NCI-H69 (cell line): ENCODE data around the gene NFIA.

Source experiments
- DNase-seq: peaks from one replicate; lab custom pipeline; 2025; lab: John Stamatoyannopoulos, UW

The NFIA gene

DNA sequence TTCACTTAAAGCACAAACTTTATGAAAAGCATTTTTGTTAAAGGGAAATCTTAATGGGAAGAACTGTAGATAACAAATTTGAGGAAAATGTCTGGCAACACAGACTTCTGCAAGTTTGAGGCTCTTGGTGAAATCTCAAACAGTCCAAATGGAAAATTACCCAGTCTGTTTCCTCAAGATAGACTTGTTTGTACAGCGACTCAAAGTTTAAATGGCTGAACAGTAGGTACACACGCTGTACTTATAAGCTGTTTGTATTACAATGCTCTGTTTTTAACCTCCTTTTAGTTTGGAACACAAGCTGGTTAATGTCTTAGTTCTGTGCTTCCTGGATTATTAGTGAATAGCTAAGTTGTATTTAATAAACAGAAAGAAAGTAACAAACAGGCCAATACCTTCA lies 217.1 kb downstream of the NFIA start:
- peak; percentile 16 for DNase-seq

DNA sequence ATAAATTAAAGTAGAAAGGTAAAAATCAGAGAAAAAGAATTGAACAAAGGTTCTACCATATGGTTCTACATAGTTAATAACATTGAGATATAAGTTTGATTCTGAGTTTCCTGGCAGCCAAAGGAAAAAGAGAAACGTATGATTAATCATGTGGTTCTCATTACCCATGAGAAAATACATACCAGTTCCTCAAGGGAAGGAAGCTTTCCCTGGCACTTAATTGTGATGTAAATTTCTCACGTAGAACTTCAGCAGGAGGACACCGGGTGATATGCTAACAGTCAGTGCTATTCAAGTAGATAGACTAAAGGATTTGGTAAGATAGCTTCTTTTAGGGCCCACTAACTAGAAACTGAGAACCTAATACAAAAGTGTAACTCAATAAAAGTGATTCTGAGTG lies 218.5 kb downstream of the NFIA start:
- no peak for DNase-seq

DNA sequence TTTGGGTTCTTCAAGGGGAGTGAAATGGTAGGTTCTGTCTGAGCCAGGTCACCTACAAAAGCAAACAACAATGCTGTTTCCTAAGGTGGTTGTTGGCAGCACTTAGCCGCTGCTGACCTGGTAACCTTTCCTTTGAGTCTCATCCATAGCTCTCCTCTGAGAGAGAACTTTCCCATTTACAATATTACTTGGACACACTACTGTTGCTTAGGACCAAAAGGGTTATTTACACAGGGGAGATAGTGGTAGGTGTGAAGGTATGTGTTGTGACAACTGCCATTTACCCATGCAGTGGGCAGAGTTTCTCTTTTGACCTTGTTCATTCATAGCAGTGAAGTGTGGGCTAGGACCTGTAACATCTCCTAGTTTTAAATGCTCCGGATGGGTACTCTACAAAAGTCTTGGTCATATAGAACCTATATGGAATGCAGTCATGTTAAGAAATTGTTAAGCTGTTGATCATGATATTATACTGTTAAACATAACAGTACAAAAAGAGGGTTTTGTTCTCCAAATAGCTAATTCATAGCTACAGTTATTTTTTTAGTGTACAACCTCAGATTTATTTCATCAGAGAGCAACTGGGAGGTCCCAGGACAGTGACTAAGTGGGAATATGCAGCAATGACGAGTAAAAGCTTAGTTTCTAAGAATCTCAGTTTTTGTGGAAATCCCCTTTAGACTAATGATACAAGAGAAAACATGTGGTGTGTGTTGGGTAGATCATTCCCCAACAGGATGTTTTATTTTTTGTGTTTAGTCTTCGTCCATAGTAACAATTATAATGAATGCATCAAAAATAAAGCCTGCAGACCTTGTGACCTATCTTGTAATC lies 219.7 kb downstream of the NFIA start:
- DNase-seq, result peak; percentile 5

DNA sequence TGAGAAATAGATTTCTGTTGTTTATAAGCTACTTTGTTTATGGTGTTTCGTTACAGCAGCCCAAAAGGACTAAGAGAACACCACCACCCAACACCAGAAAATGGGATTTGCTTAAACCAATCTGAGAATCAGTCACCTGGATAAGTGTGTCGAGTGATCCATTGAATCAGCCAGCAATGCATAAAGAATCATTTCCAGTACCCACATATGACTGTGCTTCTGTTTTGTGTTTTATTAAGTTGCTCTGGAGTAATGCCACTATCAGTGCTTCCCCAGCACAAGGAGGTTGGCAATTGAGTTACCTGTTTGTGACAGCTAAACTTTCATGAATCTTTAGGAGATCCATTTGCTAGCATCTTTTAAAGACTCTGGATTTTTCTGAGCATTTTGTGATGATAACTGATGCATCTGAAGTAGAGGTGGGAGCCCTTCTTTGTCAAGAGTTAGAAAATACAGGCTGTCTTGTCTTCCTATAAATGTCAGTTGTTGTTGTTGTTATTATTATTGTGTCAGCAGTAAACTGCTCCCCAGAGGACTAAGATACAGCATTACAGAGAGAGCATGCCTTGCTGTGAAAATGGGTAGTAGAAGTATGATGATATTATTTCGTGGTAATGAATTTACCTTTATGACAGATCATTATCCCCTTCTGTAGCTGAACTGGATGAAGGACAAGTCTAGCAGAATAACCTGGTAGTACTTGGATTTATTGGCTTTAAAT lies 225.2 kb downstream of the NFIA start:
- DNase-seq, result no peak

DNA sequence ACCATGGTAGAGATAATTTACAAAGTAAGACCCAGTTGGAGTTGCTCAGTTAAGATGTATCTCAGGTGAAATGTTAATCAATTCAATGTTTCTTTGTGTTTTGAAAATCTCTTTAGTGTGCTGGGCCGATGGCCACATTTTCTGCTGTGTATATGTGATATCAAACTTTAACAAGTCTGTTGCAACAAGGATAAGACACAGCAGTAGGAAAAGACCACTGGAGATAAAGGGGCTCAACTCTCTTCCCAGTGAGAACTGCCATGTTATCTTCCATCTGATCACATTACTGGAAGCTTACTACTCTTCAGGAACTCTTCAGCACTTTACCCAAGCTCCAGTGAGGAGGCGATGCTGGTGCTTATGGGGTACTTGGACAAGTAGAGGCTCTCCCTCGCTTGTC lies 227.7 kb downstream of the NFIA start:
- no peak for DNase-seq

DNA sequence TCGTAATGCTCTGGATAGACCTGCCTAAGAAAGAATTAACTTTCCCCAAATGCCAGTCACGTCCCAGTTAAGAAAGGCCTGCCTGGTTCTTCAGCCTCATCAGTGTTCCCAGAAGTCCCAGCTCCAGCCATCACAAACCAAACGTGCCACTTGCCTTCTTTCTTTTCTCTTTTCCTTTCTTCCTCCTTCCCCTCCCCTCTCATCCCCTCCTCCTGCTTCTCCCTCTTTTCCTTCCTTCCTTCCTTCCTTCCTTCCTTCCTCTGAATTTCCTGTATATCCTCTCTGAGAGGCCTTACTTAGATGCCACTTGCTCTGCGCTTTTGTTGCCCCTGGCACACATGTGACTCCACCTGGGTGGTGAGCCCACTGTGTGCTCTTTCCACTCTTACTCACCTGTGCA lies 228.2 kb downstream of the NFIA start:
- no peak for DNase-seq

DNA sequence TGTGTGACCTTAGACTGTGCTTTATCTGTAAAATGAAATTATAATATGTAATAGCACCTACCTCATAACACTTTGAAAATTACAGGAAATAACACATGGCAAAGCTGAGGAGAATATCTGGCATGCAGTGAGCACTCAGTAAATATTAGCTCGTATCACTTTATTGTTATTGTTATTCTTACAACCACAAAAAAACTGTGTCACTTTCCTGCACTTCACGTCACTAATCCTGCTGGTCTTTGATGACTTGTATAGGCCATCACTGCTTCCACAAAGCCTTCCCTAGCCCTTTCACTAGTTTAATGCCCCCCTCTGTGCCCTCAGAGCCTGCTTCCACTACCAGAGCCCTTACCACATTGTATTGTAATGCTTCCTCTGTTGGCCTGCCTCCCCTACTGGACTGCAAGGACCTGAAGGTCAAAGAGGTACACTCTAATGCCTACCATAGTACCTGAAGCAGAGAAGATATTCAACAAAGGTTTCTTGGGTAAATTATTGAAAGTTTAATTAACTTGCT lies 231.6 kb downstream of the NFIA start:
- DNase-seq, result no peak

DNA sequence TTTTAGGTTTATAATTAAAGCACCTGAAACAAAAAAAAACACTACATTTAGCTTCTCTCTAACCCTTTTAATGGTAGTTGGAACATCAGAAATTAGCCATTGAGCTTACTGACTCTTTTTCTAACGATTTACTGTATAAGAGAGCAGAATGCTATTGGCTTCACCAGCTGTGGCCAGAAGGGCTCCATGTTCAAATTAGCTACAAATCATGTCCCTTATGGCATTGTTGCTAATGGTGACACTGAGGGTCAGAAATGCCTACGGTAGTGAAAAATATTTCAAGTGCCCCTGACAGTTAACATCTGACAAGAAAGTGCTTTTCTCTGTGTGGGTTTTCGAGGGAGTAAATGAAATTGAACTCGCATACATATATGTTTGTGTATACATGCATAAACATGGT lies 232.7 kb downstream of the NFIA start:
- no peak for DNase-seq

DNA sequence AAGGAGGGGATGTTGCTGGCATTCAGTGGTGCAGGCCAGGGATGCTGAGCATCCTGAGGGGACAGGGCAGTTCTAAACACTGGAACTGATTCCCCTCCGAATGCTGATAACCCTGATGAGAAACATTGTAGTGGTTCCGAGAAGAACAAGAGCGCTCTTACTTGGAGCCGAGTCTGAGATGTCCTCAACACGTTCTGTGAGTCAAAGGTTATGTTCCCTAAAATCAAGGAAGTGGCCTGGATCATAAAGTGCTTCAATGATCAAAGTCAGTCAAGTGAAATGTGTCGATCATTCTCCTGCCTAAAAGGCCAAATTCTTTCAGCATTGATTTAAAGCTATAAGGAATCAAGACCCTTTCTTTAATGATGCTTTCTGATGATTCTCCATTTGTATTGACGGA lies 234.1 kb downstream of the NFIA start:
- no peak for DNase-seq

DNA sequence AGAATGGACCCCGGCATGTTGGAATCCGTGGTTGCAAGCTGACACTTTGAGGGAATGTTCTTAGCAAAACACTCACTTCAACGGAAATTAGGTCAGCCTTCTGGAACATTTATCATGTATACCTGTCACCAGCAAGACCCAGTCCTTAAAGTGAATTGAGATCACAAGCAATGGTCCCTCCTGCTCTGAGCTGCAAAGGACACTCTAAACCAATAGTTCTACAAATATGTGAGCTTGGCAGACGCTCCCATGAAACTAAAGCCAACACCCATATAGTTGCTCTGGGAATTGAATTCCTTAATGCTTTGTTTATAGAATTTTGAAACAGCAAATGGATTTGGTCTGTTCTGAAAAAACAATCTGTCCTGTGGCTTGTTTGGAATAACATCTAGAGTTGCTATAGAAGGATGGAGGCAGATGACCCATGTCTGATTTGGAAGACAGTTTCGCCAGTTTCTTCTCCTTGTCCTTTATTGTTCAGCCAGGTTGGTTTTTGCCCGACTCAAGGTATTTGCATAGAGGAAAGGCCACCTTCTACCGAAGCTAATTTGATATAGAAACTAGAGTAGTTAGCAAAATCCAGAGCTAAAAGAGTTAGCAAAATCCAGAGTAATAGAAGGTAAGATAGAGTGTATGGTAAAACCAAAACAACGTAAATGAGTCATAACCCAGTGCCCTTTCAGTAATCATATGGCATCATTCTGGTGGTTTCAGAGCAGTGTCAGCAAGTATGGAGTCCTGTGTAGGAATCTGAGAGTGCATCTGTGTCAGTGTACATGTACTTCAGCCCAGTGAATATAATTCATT lies 236.2 kb downstream of the NFIA start:
- DNase-seq, result peak; percentile 27

DNA sequence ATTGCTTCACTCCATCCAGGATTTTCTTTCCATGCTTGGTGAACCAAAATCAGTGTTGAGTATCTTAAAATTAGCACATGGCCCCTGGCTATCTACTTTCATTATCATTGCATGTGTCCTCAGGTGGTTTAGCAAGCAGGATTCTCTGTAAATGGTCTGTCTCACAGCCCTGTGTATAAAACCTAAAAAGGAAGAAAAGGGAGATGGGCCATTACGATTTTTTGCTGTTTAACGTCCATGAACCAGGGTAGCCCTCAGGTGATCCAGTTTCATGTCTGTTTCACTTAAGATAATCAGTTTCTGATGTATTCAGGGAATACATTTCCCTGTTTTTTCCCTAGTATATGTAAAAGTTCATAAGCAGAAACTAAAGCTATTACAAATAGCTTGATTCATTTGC lies 238.2 kb downstream of the NFIA start:
- DNase-seq, result peak; percentile 67

DNA sequence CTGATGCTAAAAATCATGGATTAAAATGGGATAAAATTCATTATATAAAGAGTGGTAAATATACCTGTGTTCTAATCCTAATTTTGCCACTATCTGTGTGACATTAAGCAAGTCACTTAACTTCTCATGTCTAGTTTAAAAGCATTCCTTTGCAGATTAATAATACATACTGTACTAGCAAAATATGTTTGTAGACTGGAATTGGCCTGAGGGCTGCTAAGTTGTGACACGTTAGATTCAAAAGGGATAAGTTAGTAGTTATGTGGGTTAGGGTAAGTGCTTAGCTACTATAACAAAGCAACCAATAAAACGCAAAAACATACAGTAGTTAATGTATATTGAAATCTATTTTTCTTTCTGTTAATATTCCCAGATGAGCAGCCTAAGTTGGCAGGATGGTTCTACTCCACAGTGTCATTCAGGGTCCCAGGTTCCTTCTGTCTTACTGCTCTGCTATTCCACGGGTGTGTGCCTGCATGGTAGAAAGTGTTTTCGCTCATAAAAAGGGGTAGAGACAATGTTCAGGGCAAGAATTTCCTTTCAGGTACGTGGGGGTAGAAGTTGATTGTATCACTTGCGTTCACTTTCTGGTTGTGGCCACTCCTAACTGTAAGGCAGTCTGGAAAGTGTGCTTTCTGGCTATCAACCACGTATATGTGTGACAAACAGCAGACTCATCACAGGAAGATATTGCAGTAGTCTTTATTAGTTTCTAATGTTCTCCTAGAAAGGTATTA lies 239.8 kb downstream of the NFIA start:
- peak; percentile 62 for DNase-seq

DNA sequence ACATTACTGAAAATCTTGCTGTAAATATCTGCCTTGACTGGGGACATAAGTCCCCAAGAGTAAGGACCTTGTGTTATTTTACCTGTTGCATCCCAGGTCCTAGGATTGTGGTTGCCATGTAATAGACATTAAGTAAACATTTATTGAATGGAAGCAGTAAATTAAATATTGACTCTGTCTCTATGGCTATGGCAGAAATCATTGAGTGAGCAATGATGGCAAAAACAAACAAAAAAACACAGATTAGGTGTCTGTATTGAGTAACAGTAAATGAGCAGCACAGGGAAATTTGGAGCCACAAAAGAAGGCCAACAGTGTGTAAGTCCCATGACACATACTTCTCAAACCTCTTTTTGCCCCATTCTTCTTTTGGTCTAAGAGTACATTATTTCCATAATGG lies 240.4 kb downstream of the NFIA start:
- peak; percentile 81 for DNase-seq

DNA sequence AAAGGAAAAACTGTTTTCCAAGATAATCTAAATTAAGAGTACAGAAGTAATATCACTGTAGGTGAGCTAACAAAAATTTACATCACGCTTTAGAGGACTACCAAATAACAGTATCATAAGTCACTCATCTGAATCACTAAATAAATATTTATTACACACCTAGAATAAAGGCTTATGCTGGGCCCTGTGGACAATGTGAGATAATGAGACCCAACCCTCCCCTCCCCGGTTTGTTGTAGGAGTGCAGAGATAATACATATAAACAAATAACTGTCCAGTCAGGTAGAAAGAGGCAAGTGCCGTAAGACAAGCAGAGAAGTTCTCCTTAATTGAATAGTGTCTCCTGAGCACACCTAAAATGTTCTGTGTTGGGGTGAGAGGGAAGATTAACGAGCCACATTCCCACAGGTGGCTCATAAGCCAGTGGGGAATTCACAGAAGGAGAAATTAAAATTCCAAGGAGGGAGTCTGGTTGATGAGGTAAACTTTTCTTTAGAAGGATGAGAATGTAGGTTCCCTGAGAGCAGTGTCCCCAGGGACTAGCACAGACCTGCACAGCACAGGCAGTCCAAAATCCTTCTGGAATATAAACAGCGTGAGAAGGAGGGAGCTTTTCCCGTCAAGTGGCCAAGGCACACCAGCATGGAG lies 241.4 kb downstream of the NFIA start:
- DNase-seq, result peak; percentile 54

DNA sequence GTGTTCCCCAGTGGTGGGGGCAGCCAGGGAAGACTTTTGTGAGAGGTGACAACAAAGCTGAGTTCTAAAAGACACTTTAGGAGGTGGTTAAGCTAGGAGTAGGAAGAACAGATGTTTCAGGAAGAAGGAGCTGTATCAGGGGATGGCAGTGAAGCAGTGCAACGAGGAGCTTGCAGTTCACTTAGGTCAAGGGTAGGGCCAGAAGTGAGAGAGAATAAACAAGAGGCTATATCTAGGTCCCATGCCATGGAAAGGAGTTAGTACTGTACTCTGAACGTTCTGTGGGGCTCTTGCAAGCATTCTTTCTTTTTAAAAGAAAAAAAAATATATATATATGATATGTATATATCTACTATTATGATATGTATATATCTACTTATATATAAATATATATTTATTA lies 244.4 kb downstream of the NFIA start:
- DNase-seq, result no peak

DNA sequence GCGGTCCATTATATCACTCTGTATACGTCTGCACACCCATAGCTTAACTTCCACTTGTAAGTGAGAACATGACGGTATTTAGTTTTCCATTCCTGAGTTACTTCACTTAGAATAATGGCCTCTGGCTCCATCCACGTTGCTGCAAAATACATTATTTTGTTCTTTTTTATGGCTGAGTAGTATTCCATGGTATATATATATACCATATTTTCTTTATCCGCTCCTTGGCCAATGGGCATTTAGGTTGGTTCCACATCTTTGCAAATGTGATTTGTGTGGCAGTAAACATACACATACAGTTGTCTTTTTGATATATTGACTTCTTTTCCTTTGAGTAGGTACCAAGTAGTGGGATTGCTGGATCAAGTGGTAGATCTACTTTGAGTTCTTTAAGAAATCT lies 245.1 kb downstream of the NFIA start:
- no peak for DNase-seq

DNA sequence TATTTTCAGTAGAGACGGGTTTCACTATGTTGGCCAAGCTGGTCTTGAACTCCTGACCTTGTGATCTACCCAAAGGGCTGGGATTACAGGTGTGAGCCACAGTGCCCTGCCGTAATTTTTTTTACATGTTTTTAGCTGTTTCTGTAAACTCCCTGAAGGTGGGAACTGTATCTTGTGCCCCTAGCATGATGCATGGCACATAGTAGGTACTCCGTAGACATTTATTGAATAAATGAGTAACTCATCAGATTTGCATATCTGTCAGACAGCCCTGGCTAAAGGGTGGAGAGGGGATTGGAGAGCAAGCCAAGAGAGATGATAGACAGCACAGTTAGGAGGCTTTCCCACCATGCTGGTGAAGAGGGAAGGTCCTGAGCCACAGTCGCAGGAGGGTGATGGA lies 247.2 kb downstream of the NFIA start:
- no peak for DNase-seq

DNA sequence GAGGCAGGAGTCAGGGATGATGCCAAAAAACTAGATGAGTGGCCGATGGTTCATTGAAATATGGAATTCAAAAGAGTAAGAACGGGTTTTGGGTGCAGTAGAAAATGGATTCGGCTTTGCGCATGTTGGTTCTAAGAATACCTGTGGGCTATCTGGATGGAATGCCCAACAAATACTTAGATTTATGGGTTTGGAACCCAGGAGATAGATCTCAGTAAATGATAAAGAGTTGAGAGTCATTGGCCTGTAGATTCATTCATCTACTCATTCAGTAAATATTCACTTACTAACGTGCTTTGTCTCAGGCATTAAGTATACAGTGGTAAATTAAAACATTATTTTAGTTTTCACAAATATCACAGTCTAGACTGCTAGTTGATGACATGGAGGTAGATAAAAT lies 247.7 kb downstream of the NFIA start:
- no peak for DNase-seq

DNA sequence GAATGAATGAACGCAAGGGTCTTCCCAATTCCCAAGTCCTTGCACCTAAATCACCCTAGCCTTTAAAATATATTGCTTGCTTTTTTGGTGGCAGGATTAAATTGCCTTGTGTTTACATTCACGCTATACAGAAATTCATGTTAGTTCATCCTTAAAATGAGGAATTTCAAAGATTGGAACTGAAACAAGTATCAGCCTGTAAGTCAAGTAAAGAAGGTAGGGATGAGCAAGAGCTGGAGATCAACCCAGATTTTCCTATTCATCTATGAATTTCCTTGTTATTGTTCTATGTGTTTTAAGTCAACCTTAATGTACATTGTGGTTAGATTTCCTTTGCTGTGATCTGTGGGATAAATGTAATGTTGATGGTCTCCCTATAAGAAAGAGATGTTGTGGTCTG lies 248.2 kb downstream of the NFIA start:
- no peak for DNase-seq

DNA sequence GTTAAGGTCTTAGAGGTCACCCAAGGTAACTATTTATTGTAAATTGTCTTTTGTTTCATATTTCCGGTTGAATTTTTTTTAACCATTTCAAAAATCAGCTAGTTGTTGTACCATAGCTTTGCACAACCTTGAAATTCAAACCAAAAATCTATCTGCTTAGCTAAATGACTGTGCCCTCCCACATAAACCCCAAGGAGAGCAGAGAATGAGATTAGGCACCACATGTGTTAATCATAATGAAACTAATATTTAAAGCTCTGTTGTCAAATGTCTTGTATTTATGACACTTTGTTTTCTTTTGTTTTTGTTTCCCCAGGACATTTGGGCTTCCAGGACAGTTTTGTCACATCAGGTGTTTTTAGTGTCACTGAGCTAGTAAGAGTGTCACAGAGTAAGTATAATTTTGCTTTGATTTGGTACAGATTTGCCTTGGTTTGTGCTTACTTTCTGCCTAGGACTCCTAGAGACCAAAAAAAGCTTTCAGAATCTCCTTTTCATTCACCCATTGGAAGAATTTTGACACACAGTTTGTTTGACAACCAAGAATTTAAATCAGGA lies 249.9 kb downstream of the NFIA start:
- DNase-seq, result no peak

DNA sequence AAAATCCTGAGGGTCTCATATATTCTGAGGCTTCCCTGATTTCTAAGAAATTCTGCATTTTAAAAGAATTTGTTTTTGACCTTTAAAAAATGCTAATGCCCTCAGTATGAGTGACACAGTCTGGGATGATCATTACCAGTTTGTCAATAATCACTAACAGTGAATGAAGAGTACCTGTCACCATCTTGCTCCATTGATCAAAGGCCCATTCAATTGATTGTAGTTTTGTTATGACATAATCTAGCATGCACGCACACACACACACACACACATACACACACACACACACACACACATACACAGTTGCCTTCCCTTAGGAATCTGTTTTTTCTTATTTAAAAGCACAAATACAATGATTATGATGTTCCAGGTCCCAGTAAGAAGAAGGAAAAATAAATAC lies 250.4 kb downstream of the NFIA start:
- no peak for DNase-seq
